Brain microvascular endothelial cell (primary cell): ENCODE results near the gene PRMT7.

Experiments
- DNase-seq: peaks from one replicate; pipeline ENCODE4 v3.0.0-alpha.2; 2020
- H3K27ac ChIP-seq: fragments of 250-450 bp; sonication (Bioruptor Pico); 2 replicates; pipeline ENCODE4 v1.5.1; 2020; ENCODE audit warnings: mild to moderate bottlenecking, moderate library complexity
- H3K27me3 ChIP-seq: fragments of 250-450 bp; sonication (Bioruptor Pico); replicated peaks from 2 replicates; pipeline ENCODE4 v1.5.1; 2020; ENCODE audit warnings: mild to moderate bottlenecking
- H3K36me3 ChIP-seq: fragments of 250-450 bp; sonication (Bioruptor Pico); replicated peaks from 2 replicates; pipeline ENCODE4 v1.5.1; 2020; ENCODE audit warnings: mild to moderate bottlenecking
- H3K4me3 ChIP-seq: 2 replicates; pipeline ENCODE4 v1.5.1; 2011; ENCODE audit warnings: low read depth, mild to moderate bottlenecking, control low read depth, low read length, moderate library complexity
- in situ Hi-C: cut with HindIII; loops from 2 replicates; pipeline ENCODE4 v1.10.0; 2017; ENCODE audit warnings: low sequenced_read_pairs, low pct_ligation_motif_present
- TF ChIP-seq, protein P1 (sequence below): IDR thresholded peaks from 2 replicates; pipeline ENCODE4 v1.5.1; 2011; ENCODE audit warnings: low read depth, mild to moderate bottlenecking, moderate library complexity, low read length, control low read depth, inconsistent platforms; ENCODE audit errors: missing control alignments

PRMT7 gene

DNA sequence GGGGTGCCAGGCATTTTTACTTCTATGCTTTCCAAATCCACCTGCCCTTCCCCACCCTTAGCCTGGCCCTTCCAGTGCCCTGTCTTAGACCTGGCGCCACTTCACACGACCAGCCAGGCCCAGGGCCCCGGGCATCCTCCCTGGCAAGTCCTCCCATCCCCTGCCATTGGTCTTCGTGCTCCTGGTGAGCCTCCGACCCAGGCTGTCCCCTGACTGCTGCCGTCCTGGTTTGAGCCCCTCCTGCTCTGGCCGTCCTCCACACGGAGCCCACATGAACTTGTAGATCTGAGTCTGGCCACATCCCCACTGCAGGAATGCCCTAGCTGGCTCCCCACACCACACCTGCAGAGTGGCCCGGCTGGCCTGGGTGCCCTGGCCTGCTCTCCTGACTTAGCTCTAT is 44.0 kb downstream of the PRMT7 start:
- TF ChIP-seq, protein P1, sequence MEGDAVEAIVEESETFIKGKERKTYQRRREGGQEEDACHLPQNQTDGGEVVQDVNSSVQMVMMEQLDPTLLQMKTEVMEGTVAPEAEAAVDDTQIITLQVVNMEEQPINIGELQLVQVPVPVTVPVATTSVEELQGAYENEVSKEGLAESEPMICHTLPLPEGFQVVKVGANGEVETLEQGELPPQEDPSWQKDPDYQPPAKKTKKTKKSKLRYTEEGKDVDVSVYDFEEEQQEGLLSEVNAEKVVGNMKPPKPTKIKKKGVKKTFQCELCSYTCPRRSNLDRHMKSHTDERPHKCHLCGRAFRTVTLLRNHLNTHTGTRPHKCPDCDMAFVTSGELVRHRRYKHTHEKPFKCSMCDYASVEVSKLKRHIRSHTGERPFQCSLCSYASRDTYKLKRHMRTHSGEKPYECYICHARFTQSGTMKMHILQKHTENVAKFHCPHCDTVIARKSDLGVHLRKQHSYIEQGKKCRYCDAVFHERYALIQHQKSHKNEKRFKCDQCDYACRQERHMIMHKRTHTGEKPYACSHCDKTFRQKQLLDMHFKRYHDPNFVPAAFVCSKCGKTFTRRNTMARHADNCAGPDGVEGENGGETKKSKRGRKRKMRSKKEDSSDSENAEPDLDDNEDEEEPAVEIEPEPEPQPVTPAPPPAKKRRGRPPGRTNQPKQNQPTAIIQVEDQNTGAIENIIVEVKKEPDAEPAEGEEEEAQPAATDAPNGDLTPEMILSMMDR, result no peak
- no peak for DNase-seq
- Histone ChIP-seq H3K27me3 (no peaks in the 10 kb centered on the region), H3K36me3 (peaks cover 32% of the 10 kb centered on the region), H3K27ac (no peak overlapping the region), H3K4me3 (no peak overlapping the region)
- in situ Hi-C loops, result no loop called here

DNA sequence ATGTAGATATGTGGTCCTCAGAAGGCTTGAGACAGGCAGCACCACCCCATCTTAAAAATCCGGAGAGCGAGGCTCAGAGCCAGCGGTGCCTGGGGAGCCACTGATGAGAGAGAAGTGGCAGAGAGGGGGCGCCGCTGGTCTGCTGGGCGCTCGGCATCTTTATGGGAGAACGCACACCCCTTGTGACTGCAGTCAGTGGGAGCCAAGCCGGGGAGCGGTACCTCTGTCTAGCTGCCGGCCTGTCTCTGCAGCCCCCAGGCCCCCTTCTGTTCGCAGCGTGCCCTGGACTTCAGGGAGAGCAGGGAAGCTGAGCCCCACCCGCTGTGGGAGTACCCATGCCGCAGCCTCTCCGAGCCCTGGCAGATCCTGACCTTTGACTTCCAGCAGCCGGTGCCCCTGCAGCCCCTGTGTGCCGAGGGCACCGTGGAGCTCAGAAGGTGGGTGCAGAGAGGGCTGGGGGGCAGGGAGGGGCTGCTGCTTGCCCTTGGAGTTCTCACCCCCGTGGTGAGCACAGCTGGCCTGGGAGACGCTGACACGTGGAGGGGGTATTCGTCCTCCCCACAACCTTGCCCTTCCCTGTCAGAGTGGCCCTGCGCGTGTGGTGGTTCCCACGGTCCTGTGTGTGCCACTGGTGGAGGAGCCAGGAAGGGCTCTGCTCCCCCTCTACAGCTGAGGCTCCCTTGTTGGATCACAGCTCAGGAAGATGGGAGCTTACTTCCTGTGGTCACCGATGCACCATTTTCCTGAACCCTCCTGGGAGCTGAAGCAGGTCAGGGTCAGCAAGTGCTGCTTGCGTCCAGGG is 44.8 kb downstream of the PRMT7 start:
- Histone ChIP-seq H3K36me3 (peaks cover 32% of the 10 kb centered on the region), H3K27ac (no peak overlapping the region), H3K27me3 (no peaks in the 10 kb centered on the region), H3K4me3 (no peak overlapping the region)
- in situ Hi-C loops, result no loop called here
- TF ChIP-seq, protein P1, result peak; percentile 32
- DNase-seq, result no peak

DNA sequence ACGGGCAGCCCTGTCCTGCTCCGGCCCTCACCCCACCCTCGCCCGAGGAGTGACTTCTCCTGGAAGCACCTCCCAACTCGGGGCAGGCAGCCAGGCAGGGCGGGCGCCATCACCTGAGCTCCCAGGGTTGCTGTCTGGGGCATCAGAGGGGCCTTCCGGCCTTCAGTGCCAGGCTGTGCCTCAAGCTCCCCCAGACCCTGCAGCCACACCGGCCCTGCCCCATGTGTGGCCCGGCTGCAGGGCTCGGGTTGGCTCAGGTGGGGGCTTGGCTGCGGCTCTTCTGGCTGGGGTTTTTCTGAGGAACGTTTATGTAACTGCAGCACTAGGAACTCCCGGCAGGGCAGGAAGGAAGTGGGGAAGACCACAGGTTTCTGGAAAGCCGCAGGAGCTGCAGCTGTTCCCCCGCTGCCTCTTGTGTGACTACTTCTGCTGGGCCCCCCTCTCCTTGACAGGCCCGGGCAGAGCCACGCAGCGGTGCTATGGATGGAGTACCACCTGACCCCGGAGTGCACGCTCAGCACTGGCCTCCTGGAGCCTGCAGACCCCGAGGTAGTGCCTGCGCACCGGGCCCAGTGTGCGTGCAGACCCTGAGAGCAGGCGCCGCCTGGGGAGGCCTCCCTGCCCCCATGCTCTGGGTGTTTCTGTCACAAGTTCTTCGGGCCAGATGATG is 45.6 kb downstream of the PRMT7 start:
- H3K36me3 ChIP-seq, result peaks cover 32% of the 10 kb centered on the region
- TF ChIP-seq, protein P1, result peak; percentile 23
- H3K27me3 ChIP-seq, result no peaks in the 10 kb centered on the region
- H3K27ac ChIP-seq, result no peak overlapping the region
- in situ Hi-C loops, result no loop called here
- H3K4me3 ChIP-seq, result no peak overlapping the region
- DNase-seq, result no peak

DNA sequence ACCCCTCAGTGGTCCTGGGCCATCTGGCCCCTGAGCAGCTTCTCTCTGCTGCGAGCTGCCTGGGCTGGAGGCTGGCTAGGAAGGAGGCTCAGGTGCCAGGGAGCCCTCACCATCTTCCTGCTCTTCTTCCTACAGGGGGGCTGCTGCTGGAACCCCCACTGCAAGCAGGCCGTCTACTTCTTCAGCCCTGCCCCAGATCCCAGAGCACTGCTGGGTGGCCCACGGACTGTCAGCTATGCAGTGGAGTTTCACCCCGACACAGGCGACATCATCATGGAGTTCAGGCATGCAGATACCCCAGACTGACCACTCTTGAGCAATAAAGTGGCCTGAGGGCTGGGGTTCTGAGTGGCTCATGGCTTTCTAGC is 46.1 kb downstream of the PRMT7 start:
- H3K4me3 ChIP-seq, result no peak overlapping the region
- in situ Hi-C loops, result no loop called here

DNA sequence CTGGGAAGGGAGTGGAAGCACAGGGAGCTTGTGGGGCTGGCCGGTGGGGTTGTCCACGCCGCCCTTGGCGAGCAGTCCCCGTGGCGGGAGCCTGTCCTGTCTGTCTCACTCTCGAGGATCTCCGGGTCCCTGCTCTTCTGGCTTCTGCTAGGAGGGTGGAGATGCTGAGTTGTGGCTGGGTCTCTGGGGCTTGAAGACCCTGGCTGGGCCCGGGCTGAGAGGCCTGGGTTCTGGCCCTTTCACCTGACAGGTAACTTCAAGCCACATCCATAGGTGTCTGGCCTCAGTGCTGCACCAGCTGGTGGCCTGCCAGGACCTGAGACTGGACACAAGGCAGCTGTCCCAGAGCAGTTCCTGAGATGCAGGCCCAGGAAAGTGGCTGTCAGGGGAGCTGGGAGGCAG is 46.7 kb downstream of the PRMT7 start:
- TF ChIP-seq, protein P1, result no peak
- no peak overlapping the region for H3K4me3 ChIP-seq
- no peak overlapping the region for H3K27ac ChIP-seq
- H3K27me3 ChIP-seq, result no peaks in the 10 kb centered on the region
- in situ Hi-C loops, result no loop called here
- peaks cover 32% of the 10 kb centered on the region for H3K36me3 ChIP-seq
- no peak for DNase-seq

More for the DNA sequence above, 46.1 kb downstream of the PRMT7 start:
- TF ChIP-seq, protein P1, result no peak
- no peaks in the 10 kb centered on the region for H3K27me3 ChIP-seq
- no peak for DNase-seq
- peaks cover 32% of the 10 kb centered on the region for H3K36me3 ChIP-seq
- no peak overlapping the region for H3K27ac ChIP-seq
